Breast epithelium (tissue), 4 donors: ENCODE results near the gene NCKAP5L. TPM values are rescaled to one million over a fixed set of nuclear protein-coding genes. Genes with fewer than 3 reads are reported as not detected.

ENCODE experiments used
- DNase-seq, 2 donors: peaks; one replicate each; pipeline ENCODE4 v3.0.0-alpha.2; 2019; ENCODE audit warnings: low spot score in 2 of 2
- H3K27ac ChIP-seq, 2 donors: fragments of 200-600 bp; sonication (generic) in 1 of 2; one replicate each; pipeline ENCODE4 v1.5.1; 2016 to 2019; ENCODE audit warnings: mild to moderate bottlenecking in 1 of 2
- H3K27me3 ChIP-seq, 2 donors: fragments of 200-600 bp; sonication (generic) in 1 of 2; one replicate each; pipeline versions ENCODE4 v1.5.1 to v1.6.0; 2017 to 2019; ENCODE audit warnings: control low read depth in 1 of 2, mild to moderate bottlenecking in 1 of 2
- H3K36me3 ChIP-seq: fragments of 200-600 bp; one replicate; pipeline ENCODE4 v1.5.1; 2019
- H3K4me1 ChIP-seq, 2 donors: fragments of 200-600 bp; sonication (generic); one replicate each; pipeline ENCODE4 v1.5.1; 2016 to 2019; ENCODE audit warnings: control low read depth in 1 of 2
- H3K4me3 ChIP-seq, 3 donors: fragments of 200-600 bp; sonication (generic); 1 replicate in 2 of 3; 2 replicates in 1 of 3; pipeline ENCODE4 v1.5.1; 2016 to 2019; ENCODE audit warnings: mild to moderate bottlenecking in 3 of 3, moderate library complexity in 2 of 3
- H3K9me3 ChIP-seq, 2 donors: fragments of 200-600 bp; sonication (generic) in 1 of 2; one replicate each; pipeline ENCODE4 v1.5.1; 2016 to 2019; ENCODE audit warnings: control low read depth in 1 of 2
- POLR2A ChIP-seq: fragments of 450-650 bp; IDR thresholded peaks from one replicate; pipeline ENCODE4 v1.6.1; 2016; ENCODE audit warnings: antibody characterized with exemption, mild to moderate bottlenecking, moderate library complexity
- POLR2AphosphoS5 ChIP-seq, 3 donors: sonication (generic); formaldehyde crosslinking; IDR thresholded peaks; one replicate each; pipeline ENCODE4 v1.6.1; 2017; ENCODE audit warnings: antibody characterized with exemption in 3 of 3
- intact Hi-C: fragments of 100-400 bp; cut with DNase I; formaldehyde crosslinking; loops from one replicate; pipeline ENCODE4 v1.15.1; 2023; ENCODE audit warnings: low total_unique reads
- total RNA-seq, 3 donors: library from RNA; depleted of rRNA; stranded (reverse); fragments of >200 nt; gene quantifications; one replicate each; pipeline ENCODE4 v1.1.0, GENCODE V29; 2016
- TF ChIP-seq, protein P1 (sequence below), 3 donors: fragments of 450-650 bp; IDR thresholded peaks; one replicate each; pipeline ENCODE4 v1.5.1; 2016 to 2017; ENCODE audit warnings: antibody characterized with exemption in 3 of 3, mild to moderate bottlenecking in 3 of 3, moderate library complexity in 3 of 3

The NCKAP5L gene
- total RNA-seq, 3 donors from 2014 or later: 11.4 to 15.8 (median 12.1) TPM

- TF ChIP-seq POLR2A (no peak), POLR2AphosphoS5 (IDR thresholded peaks at IDR 0.05) (no peak)
- TF ChIP-seq, protein P1, sequence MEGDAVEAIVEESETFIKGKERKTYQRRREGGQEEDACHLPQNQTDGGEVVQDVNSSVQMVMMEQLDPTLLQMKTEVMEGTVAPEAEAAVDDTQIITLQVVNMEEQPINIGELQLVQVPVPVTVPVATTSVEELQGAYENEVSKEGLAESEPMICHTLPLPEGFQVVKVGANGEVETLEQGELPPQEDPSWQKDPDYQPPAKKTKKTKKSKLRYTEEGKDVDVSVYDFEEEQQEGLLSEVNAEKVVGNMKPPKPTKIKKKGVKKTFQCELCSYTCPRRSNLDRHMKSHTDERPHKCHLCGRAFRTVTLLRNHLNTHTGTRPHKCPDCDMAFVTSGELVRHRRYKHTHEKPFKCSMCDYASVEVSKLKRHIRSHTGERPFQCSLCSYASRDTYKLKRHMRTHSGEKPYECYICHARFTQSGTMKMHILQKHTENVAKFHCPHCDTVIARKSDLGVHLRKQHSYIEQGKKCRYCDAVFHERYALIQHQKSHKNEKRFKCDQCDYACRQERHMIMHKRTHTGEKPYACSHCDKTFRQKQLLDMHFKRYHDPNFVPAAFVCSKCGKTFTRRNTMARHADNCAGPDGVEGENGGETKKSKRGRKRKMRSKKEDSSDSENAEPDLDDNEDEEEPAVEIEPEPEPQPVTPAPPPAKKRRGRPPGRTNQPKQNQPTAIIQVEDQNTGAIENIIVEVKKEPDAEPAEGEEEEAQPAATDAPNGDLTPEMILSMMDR (IDR thresholded peaks at IDR 0.05): no peak
- DNase-seq: no peak
- Histone ChIP-seq H3K4me3 (no peak overlapping the region), H3K36me3 (peaks cover 8% of the 10 kb centered on the region), H3K27ac (no peak overlapping the region), H3K4me1 (no peaks in the 10 kb centered on the region), H3K9me3 (no peaks in the 10 kb centered on the region), H3K27me3 (no peaks in the 10 kb centered on the region)
- intact Hi-C loops: no loop called here
Observed at GRCh38 chr12:49764126-49764525, 64.1 kb downstream of the NCKAP5L start.

DNA sequence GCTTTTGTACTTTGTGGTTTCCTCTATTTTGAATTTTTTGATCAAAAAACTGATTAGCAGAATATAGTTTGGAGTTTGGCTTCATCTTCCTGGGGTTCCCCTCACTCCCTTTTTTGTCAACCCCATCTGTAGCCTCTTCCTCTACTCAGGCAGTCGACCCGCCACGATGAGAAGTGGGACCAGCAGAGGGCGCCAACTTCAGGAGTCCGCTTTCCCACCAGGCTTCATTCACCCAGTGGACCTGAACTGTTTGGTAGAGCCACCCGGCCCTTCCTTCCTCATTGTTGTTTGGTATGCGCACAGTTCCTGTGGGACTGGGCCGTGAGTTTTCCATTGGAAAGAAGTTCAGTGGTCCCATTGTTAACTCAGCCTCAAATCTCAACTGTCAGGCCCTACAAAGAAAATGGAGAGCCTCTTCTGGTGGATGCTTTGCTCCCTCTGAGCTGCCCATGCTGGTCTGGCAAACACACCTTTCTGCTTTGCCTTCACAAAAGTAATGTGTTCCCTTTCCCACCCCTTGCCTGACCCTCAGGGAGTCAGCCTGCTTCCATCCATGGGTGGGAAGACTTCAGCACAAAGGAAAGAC is 65.1 kb downstream of the NCKAP5L start:
- H3K4me3 ChIP-seq: no peak overlapping the region
- no peaks in the 10 kb centered on the region for H3K27me3 ChIP-seq
- peak; percentile 50 to 66 for DNase-seq
- H3K27ac ChIP-seq: peak overlapping the region in 1 of 2 donors; percentile 10
- no peaks in the 10 kb centered on the region for H3K4me1 ChIP-seq
- H3K36me3 ChIP-seq: peaks cover 13% of the 10 kb centered on the region
- H3K9me3 ChIP-seq: no peaks in the 10 kb centered on the region
- TF ChIP-seq, protein P1 (IDR thresholded peaks at IDR 0.05): peak; percentile 30 to 47 (median 36)
- no peak for TF ChIP-seq POLR2A
- intact Hi-C loops: no loop called here

GRCh38 chr12:49762468-49762847 is 65.8 kb downstream of the NCKAP5L start:
- H3K27ac ChIP-seq: no peak overlapping the region
- peaks cover 19% of the 10 kb centered on the region for H3K36me3 ChIP-seq
- H3K4me1 ChIP-seq: no peaks in the 10 kb centered on the region
- no peaks in the 10 kb centered on the region for H3K27me3 ChIP-seq
- H3K9me3 ChIP-seq: no peaks in the 10 kb centered on the region
- no peak for TF ChIP-seq POLR2A
- TF ChIP-seq, protein P1 (IDR thresholded peaks at IDR 0.05): no peak
- TF ChIP-seq POLR2AphosphoS5 (IDR thresholded peaks at IDR 0.05): no peak
- no peak overlapping the region for H3K4me3 ChIP-seq
- intact Hi-C loops: no loop called here
- no peak for DNase-seq

GRCh38 chr12:49761677-49762467 is 66.3 kb downstream of the NCKAP5L start:
- H3K4me1 ChIP-seq: no peaks in the 10 kb centered on the region
- no peak overlapping the region for H3K4me3 ChIP-seq
- intact Hi-C loops: no loop called here
- TF ChIP-seq, protein P1 (IDR thresholded peaks at IDR 0.05): no peak
- TF ChIP-seq POLR2AphosphoS5 (IDR thresholded peaks at IDR 0.05): no peak
- TF ChIP-seq POLR2A: no peak
- H3K27me3 ChIP-seq: no peaks in the 10 kb centered on the region
- no peak for DNase-seq
- H3K9me3 ChIP-seq: no peaks in the 10 kb centered on the region
- H3K36me3 ChIP-seq: peaks cover 25% of the 10 kb centered on the region
- H3K27ac ChIP-seq: no peak overlapping the region

GRCh38 chr12:49750996-49751393 is 77.2 kb downstream of the NCKAP5L start:
- Histone ChIP-seq H3K4me3 (no peak overlapping the region), H3K36me3 (no peaks in the 10 kb centered on the region), H3K4me1 (peaks cover 0 to 15% of the 10 kb centered on the region in 2 donors), H3K27ac (no peak overlapping the region), H3K27me3 (no peaks in the 10 kb centered on the region), H3K9me3 (no peaks in the 10 kb centered on the region)
- no peak for TF ChIP-seq POLR2AphosphoS5 (IDR thresholded peaks at IDR 0.05)
- TF ChIP-seq POLR2A: no peak
- TF ChIP-seq, protein P1 (IDR thresholded peaks at IDR 0.05): no peak
- intact Hi-C loops: no loop called here
- DNase-seq: no peak
